Superior temporal gyrus (tissue), 1 donor: ENCODE measurements around the gene CMTR1.
A peak's percentile ranks its signal among the peaks of the same experiment; 100 is the strongest.

Experiments used
- DNase-seq: peaks from one replicate; pipeline ENCODE4 v3.0.0-alpha.2; 2016; ENCODE audit errors: extremely low spot score

CMTR1 gene

GRCh38 chr6:37512400-37513011, 79.5 kb downstream of the CMTR1 start:
- no peak for DNase-seq

- DNase-seq, result no peak
Observed at GRCh38 chr6:37513155-37513554, 80.1 kb downstream of the CMTR1 start.

GRCh38 chr6:37513576-37513975, 80.6 kb downstream of the CMTR1 start:
- no peak for DNase-seq

GRCh38 chr6:37514321-37514771, 81.3 kb downstream of the CMTR1 start:
- no peak for DNase-seq

- no peak for DNase-seq
Observed at GRCh38 chr6:37514837-37515236, 81.8 kb downstream of the CMTR1 start.

GRCh38 chr6:37515712-37516075, 82.7 kb downstream of the CMTR1 start:
- no peak for DNase-seq

GRCh38 chr6:37516076-37516919, 83.3 kb downstream of the CMTR1 start:
- DNase-seq, result peak; percentile 68

- no peak for DNase-seq
Observed at GRCh38 chr6:37516920-37517405, 83.9 kb downstream of the CMTR1 start.

- DNase-seq, result no peak
Observed at GRCh38 chr6:37517411-37517812, 84.4 kb downstream of the CMTR1 start.

- no peak for DNase-seq
Observed at GRCh38 chr6:37518116-37518515, 85.1 kb downstream of the CMTR1 start.

- DNase-seq, result no peak
Observed at GRCh38 chr6:37519461-37519860, 86.4 kb downstream of the CMTR1 start.

GRCh38 chr6:37520926-37521325, 87.9 kb downstream of the CMTR1 start:
- no peak for DNase-seq

GRCh38 chr6:37521674-37522073, 88.7 kb downstream of the CMTR1 start:
- no peak for DNase-seq

GRCh38 chr6:37522836-37523235, 89.8 kb downstream of the CMTR1 start:
- DNase-seq, result no peak

- no peak for DNase-seq
Observed at GRCh38 chr6:37523412-37523811, 90.4 kb downstream of the CMTR1 start.

GRCh38 chr6:37524025-37524969, 91.3 kb downstream of the CMTR1 start:
- no peak for DNase-seq

GRCh38 chr6:37524970-37525318, 91.9 kb downstream of the CMTR1 start:
- DNase-seq, result no peak

- DNase-seq, result no peak
Observed at GRCh38 chr6:37525460-37526357, 92.7 kb downstream of the CMTR1 start.

GRCh38 chr6:37528541-37528940, 95.5 kb downstream of the CMTR1 start:
- DNase-seq, result no peak

GRCh38 chr6:37530297-37530696, 97.3 kb downstream of the CMTR1 start:
- DNase-seq, result no peak

- no peak for DNase-seq
Observed at GRCh38 chr6:37531026-37531425, 98.0 kb downstream of the CMTR1 start.
